ENCODE measurements around the gene ZNF491. TPM values are rescaled to one million over a fixed set of nuclear protein-coding genes. Genes with fewer than 3 reads are reported as not detected.

Gene ZNF491
- total RNA-seq, 1 experiment from 2014 or later, result 0.98 TPM

GRCh38 chr19:11752244-11752736 lies 46.0 kb upstream of the ZNF491 start:
- no peaks in the 10 kb centered on the region for H3K27me3 ChIP-seq (ENCODE audit: control insufficient read depth, insufficient read depth, low read length)
- H3K9me3 ChIP-seq (ENCODE audit: control insufficient read depth, insufficient read depth, low read depth, low read length), result peaks cover 13% of the 10 kb centered on the region; the same call in 1 of the 2 replicates
- BruUV-seq (replicated peaks), result no TSS peak
- no peak for DNase-seq (ENCODE audit: low read depth, low spot score)
- no peak for ATAC-seq
- ChIA-PET POLR2A (no interaction called here), CTCF (no interaction called here)
- in situ Hi-C loops (cut with HindIII; ENCODE audit: low pct_unique_long_range_greater_than_20kb, low sequenced_read_pairs), result no loop called here
- H3K4me3 ChIP-seq (ENCODE audit: low read depth in 2 of 2, low read length in 2 of 2), result no peak overlapping the region
- intact Hi-C loops (cut with micrococcal nuclease; ENCODE audit: unreplicated experiment), result no loop called here
- TF ChIP-seq CTCF (IDR thresholded peaks at IDR 0.05) (no peak), REST (IDR thresholded peaks at IDR 0.05; ENCODE audit: insufficient read depth in 1 of 2, low read depth in 2 of 2, low read length in 1 of 2) (no peak), TCF7L2 (IDR thresholded peaks at IDR 0.05; ENCODE audit: low read depth, low read length) (no peak), POLR2AphosphoS5 (IDR thresholded peaks at IDR 0.05; ENCODE audit: low read depth, low read length) (no peak), SIN3A (IDR thresholded peaks at IDR 0.05; ENCODE audit: borderline replicate concordance, insufficient read depth, low read depth, low read length) (no peak)
- no peaks in the 10 kb centered on the region for H3K36me3 ChIP-seq (ENCODE audit: control insufficient read depth, insufficient read depth, low read length)
- no peak overlapping the region for H3K27ac ChIP-seq (ENCODE audit: low read length)
- H3K4me1 ChIP-seq (ENCODE audit: control insufficient read depth, insufficient read depth, low read length), result no peaks in the 10 kb centered on the region

- no peaks in the 10 kb centered on the region for H3K27me3 ChIP-seq (ENCODE audit: control insufficient read depth, insufficient read depth, low read length)
- H3K9me3 ChIP-seq (ENCODE audit: control insufficient read depth, insufficient read depth, low read depth, low read length), result peaks cover 15% of the 10 kb centered on the region; the same call in 1 of the 2 replicates
- H3K36me3 ChIP-seq (ENCODE audit: control insufficient read depth, insufficient read depth, low read length), result no peaks in the 10 kb centered on the region
- DNase-seq (ENCODE audit: low read depth, low spot score), result no peak
- CTCF ChIA-PET, result no interaction called here
- ATAC-seq, result no peak
- POLR2A ChIA-PET, result no interaction called here
- BruUV-seq (replicated peaks), result no TSS peak
- TF ChIP-seq CTCF (IDR thresholded peaks at IDR 0.05), result no peak
- no peak for TF ChIP-seq TCF7L2 (IDR thresholded peaks at IDR 0.05; ENCODE audit: low read depth, low read length)
- TF ChIP-seq SIN3A (IDR thresholded peaks at IDR 0.05; ENCODE audit: borderline replicate concordance, insufficient read depth, low read depth, low read length), result no peak
- TF ChIP-seq POLR2AphosphoS5 (IDR thresholded peaks at IDR 0.05; ENCODE audit: low read depth, low read length), result no peak
- TF ChIP-seq REST (IDR thresholded peaks at IDR 0.05; ENCODE audit: insufficient read depth in 1 of 2, low read depth in 2 of 2, low read length in 1 of 2), result no peak
- intact Hi-C loops (cut with micrococcal nuclease; ENCODE audit: unreplicated experiment) (no loop called here), in situ Hi-C loops (cut with HindIII; ENCODE audit: low pct_unique_long_range_greater_than_20kb, low sequenced_read_pairs) (no loop called here)
- no peaks in the 10 kb centered on the region for H3K4me1 ChIP-seq (ENCODE audit: control insufficient read depth, insufficient read depth, low read length)
- no peak overlapping the region for H3K4me3 ChIP-seq (ENCODE audit: low read depth in 2 of 2, low read length in 2 of 2)
- H3K27ac ChIP-seq (ENCODE audit: low read length), result no peak overlapping the region
Measured at GRCh38 chr19:11754663-11755062, 43.7 kb upstream of the ZNF491 start.
